ENCODE results near the gene NID2. TPM values are rescaled to one million over a fixed set of nuclear protein-coding genes. Genes with fewer than 3 reads are reported as not detected.

The NID2 gene
- total RNA-seq, 1 experiment from 2014 or later: 6.6 TPM

DNA sequence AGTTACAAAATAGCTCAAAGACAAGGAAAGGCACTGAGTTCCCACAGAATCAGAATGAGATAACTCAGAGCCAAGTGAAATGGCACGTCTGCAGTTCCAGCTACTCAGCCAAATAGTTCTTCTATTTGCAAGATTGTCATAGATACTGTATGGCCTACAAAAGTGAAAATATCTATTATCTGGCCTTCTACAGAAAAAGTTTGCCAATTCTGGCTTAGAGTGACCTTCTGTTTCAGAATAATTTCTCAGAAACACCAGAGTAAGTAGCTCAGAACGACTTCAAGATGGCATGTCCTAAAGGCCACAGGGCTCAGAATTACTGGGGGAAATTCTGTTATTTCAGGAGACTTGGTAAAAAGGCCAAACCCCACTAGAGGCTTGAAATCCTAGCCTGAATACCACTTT, 90.2 kb downstream of the NID2 start:
- no peak overlapping the region for H3K4ac ChIP-seq (ENCODE audit: low read depth, low read length)
- H2BK12ac ChIP-seq (ENCODE audit: insufficient read length, low read depth, low read length): no peak overlapping the region
- H3K79me2 ChIP-seq (ENCODE audit: insufficient read depth, low read length): no peaks in the 10 kb centered on the region
- no peak overlapping the region for H3K27ac Mint-ChIP-seq
- TF ChIP-seq, protein P1, sequence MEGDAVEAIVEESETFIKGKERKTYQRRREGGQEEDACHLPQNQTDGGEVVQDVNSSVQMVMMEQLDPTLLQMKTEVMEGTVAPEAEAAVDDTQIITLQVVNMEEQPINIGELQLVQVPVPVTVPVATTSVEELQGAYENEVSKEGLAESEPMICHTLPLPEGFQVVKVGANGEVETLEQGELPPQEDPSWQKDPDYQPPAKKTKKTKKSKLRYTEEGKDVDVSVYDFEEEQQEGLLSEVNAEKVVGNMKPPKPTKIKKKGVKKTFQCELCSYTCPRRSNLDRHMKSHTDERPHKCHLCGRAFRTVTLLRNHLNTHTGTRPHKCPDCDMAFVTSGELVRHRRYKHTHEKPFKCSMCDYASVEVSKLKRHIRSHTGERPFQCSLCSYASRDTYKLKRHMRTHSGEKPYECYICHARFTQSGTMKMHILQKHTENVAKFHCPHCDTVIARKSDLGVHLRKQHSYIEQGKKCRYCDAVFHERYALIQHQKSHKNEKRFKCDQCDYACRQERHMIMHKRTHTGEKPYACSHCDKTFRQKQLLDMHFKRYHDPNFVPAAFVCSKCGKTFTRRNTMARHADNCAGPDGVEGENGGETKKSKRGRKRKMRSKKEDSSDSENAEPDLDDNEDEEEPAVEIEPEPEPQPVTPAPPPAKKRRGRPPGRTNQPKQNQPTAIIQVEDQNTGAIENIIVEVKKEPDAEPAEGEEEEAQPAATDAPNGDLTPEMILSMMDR (conservative IDR thresholded peaks at IDR 0.05): no peak
- no peaks in the 10 kb centered on the region for H4K20me1 ChIP-seq (ENCODE audit: control insufficient read depth, insufficient read depth, insufficient read length)
- no peaks in the 10 kb centered on the region for H3K9me3 ChIP-seq (ENCODE audit: control insufficient read depth, low read depth, low read length)
- H4K91ac ChIP-seq (ENCODE audit: insufficient read length, low read depth, low read length): no peak overlapping the region
- no peak overlapping the region for H4K8ac ChIP-seq (replicated peaks; ENCODE audit: insufficient read length, low read depth, low read length)
- H3K4me2 ChIP-seq (ENCODE audit: insufficient read depth, insufficient read length, low read length): no peak overlapping the region
- no peaks in the 10 kb centered on the region for H3K36me3 Mint-ChIP-seq (ENCODE audit: insufficient read depth in 1 of 3, low read depth in 3 of 3)
- WGBS (ENCODE audit: extremely low coverage, insufficient read length, low lambda C conversion rate): no CpG with 5 or more reads among the region's 2 CpGs
- no peak overlapping the region for H3K23ac ChIP-seq (ENCODE audit: insufficient read length, low read depth, low read length)
- H2BK20ac ChIP-seq (ENCODE audit: low read depth, low read length, poor library complexity, severe bottlenecking): no peak overlapping the region
- no peak overlapping the region for H3K18ac ChIP-seq (ENCODE audit: insufficient read length, low read depth, low read length)
- no peaks in the 10 kb centered on the region for H3K9me3 Mint-ChIP-seq
- no peak overlapping the region for H2BK120ac ChIP-seq (ENCODE audit: low read depth, low read length, poor library complexity, severe bottlenecking)
- no peak overlapping the region for H3K27ac ChIP-seq (ENCODE audit: insufficient read length, low read depth, low read length)
- H3T11ph ChIP-seq (ENCODE audit: low read length): no peak overlapping the region
- no peak overlapping the region for H3K4me3 Mint-ChIP-seq
- H3K27me3 ChIP-seq (ENCODE audit: insufficient read depth, low read length): no peaks in the 10 kb centered on the region
- H2BK15ac ChIP-seq (ENCODE audit: low read depth, low read length): no peak overlapping the region
- H2AFZ ChIP-seq (ENCODE audit: low read length): no peak overlapping the region
- H3K27me3 Mint-ChIP-seq (ENCODE audit: low read depth): peaks cover 8% of the 10 kb centered on the region
- no peak overlapping the region for H3K9ac ChIP-seq (ENCODE audit: extremely low read depth, insufficient read length, low read length)
- H3K4me1 ChIP-seq (ENCODE audit: insufficient read depth, low read length): no peaks in the 10 kb centered on the region
- no peak overlapping the region for H2BK5ac ChIP-seq (ENCODE audit: insufficient read length, low read length)
- no peak overlapping the region for H3K56ac ChIP-seq (ENCODE audit: insufficient read length, low read depth, low read length)
- no peaks in the 10 kb centered on the region for H3K79me1 ChIP-seq (ENCODE audit: insufficient read depth, low read depth, low read length, poor library complexity, severe bottlenecking)
- no peaks in the 10 kb centered on the region for H3K23me2 ChIP-seq (ENCODE audit: insufficient read length, low read depth, low read length, poor library complexity, severe bottlenecking)
- H2AK5ac ChIP-seq (ENCODE audit: insufficient read length, low read length): no peak overlapping the region
- no peak overlapping the region for H3K14ac ChIP-seq (ENCODE audit: insufficient read depth, low read length)
- no peak overlapping the region for H4K5ac ChIP-seq (ENCODE audit: insufficient read length, low read depth, low read length)
- no peak for DNase-seq
- H3K4me1 Mint-ChIP-seq: peaks cover 13 to 15% of the 10 kb centered on the region in 2 experiments

Data from H9 (cell line).